K562 (cell line): Measurements from ENCODE around the gene WASF2. TPM values are rescaled to one million over a fixed set of nuclear protein-coding genes. Genes with fewer than 3 reads are reported as not detected.

ENCODE experiments used
- ATAC-seq: fragments of 200-7000 bp; cut with Tn5 transposase; 3 replicates; pipeline ENCODE4 v1.9.1; 2020; ENCODE audit warnings: moderate library complexity
- BruUV-seq: library from RNA; stranded (reverse); fragments of 400-500 nt; replicated peaks from 2 replicates; lab custom pipeline; 2021; lab: Mats Ljungman, UMichigan
- CTCF ChIA-PET: fragments of 300-600 bp; formaldehyde crosslinking; extraction: SDS; loops from one replicate; lab custom pipeline; 2021; ENCODE audit warnings: low intra/inter-chr PET ratio; lab: Yijun Ruan, JAX
- POLR2A ChIA-PET: fragments of 300-600, 350-650 bp; sonication (Branson Sonifier 250); formaldehyde crosslinking; extraction: SDS; loops from one replicate; lab custom pipeline; 2021; ENCODE audit warnings: antibody characterized with exemption, inconsistent platforms; lab: Yijun Ruan, JAX
- DNase-seq, 4 experiments: peaks; one replicate each; pipeline versions ENCODE4 v3.0.0 to v3.0.0-alpha.2; 2011 to 2018; ENCODE audit warnings: low spot score in 3 of 4, mixed read lengths in 3 of 4; ENCODE audit errors: extremely low read depth in 1 of 4
- FAIRE-seq: peaks from 2 replicates; lab custom pipeline; 2011; peaks lifted over from hg19 to GRCh38; lab: Jason Lieb, UNC
- H2AFZ ChIP-seq: 2 replicates; pipeline ENCODE4 v1.6.0; 2011; ENCODE audit warnings: low read depth, low read length, control low read depth, inconsistent platforms
- H3K27ac ChIP-seq: fragments of 200-600 bp; 3 replicates; pipeline ENCODE4 v1.8.0; 2011; ENCODE audit warnings: low read depth, mild to moderate bottlenecking, control low read depth, inconsistent platforms, low read length, moderate library complexity, mixed read lengths; ENCODE audit errors: extremely low read depth
- H3K27me3 ChIP-seq, 2 experiments: fragments of 300-600 bp in 1 of 2; 2 replicates in 1 of 2; 3 replicates in 1 of 2; pipeline versions ENCODE4 v1.6.0 to v1.8.0; 2011; ENCODE audit warnings: inconsistent platforms in 2 of 2, low read length in 2 of 2, mild to moderate bottlenecking in 1 of 2, mixed read lengths in 1 of 2, moderate library complexity in 1 of 2; ENCODE audit not compliant: control insufficient read depth in 2 of 2, insufficient read depth in 2 of 2
- H3K36me3 ChIP-seq: fragments of 300-600 bp; 3 replicates; pipeline ENCODE4 v1.8.0; 2011; ENCODE audit warnings: mild to moderate bottlenecking, low read length, inconsistent platforms; ENCODE audit not compliant: control insufficient read depth, insufficient read depth
- H3K4me1 ChIP-seq, 2 experiments: fragments of 200-600 bp in 1 of 2; replicated peaks in 1 of 2; 2 replicates in 1 of 2; 3 replicates in 1 of 2; pipeline versions ENCODE4 v1.5.1 to v1.8.0; 2011; ENCODE audit warnings: inconsistent platforms in 2 of 2, low read length in 2 of 2, mild to moderate bottlenecking in 1 of 2, mixed read lengths in 1 of 2, moderate library complexity in 1 of 2; ENCODE audit not compliant: control insufficient read depth in 2 of 2, insufficient read depth in 2 of 2
- H3K4me2 ChIP-seq: 2 replicates; pipeline ENCODE4 v1.6.1; 2011; ENCODE audit warnings: low read length, control low read depth, inconsistent platforms, mixed read lengths; ENCODE audit not compliant: insufficient read depth
- H3K4me3 ChIP-seq: fragments of 200-600 bp; sonication (generic), shearing (Covaris generic); 2 replicates; pipeline ENCODE4 v1.5.1; 2016; ENCODE audit warnings: control low read depth, inconsistent platforms
- H3K79me2 ChIP-seq: fragments of 200-600 bp; 3 replicates; pipeline ENCODE4 v1.8.0; 2011; ENCODE audit warnings: low read length, inconsistent platforms; ENCODE audit not compliant: control insufficient read depth, insufficient read depth
- H3K9ac ChIP-seq, 2 experiments: 2 replicates each; pipeline versions ENCODE4 v1.6.0 to v1.6.1; 2011; ENCODE audit warnings: low read depth in 2 of 2, low read length in 2 of 2, control low read depth in 1 of 2, inconsistent platforms in 1 of 2, mild to moderate bottlenecking in 1 of 2, mixed read lengths in 1 of 2; ENCODE audit not compliant: insufficient read depth in 1 of 2
- H3K9me1 ChIP-seq: one replicate; pipeline ENCODE4 v1.6.0; 2011; ENCODE audit warnings: inconsistent platforms, mild to moderate bottlenecking, low read length, moderate library complexity; ENCODE audit not compliant: control insufficient read depth, insufficient read depth
- H3K9me3 ChIP-seq: replicated peaks from 2 replicates; pipeline ENCODE4 v1.5.1; 2011; ENCODE audit warnings: low read depth, low read length, inconsistent platforms; ENCODE audit not compliant: control insufficient read depth, insufficient read depth
- H4K20me1 ChIP-seq: replicated peaks from 2 replicates; pipeline ENCODE4 v1.6.1; 2011; ENCODE audit warnings: low read length, inconsistent platforms, mixed read lengths; ENCODE audit not compliant: control insufficient read depth, insufficient read depth
- CHD1 ChIP-seq: fragments of 200-600 bp; sonication (generic); IDR thresholded peaks from one replicate; pipeline ENCODE4 v1.6.1; 2012; ENCODE audit warnings: mild to moderate bottlenecking, moderate library complexity, low read length, inconsistent platforms
- LARP7 ChIP-seq: fragments of 450-650 bp; IDR thresholded peaks from 2 replicates; pipeline ENCODE4 v1.6.1; 2016
- RBM22 ChIP-seq: fragments of 200-400 bp; formaldehyde crosslinking; IDR thresholded peaks from 2 replicates; pipeline ENCODE4 v1.6.1; 2018; ENCODE audit warnings: low read length, low read depth; ENCODE audit not compliant: poor library complexity, severe bottlenecking
- SMARCA5 ChIP-seq: fragments of 450-650 bp; IDR thresholded peaks from 2 replicates; pipeline ENCODE4 v1.6.1; 2016
- SMC3 ChIP-seq: conservative IDR thresholded peaks from 2 replicates; pipeline ENCODE4 v1.6.1; 2011; ENCODE audit warnings: low read depth, low read length, improper control_type of control experiment; ENCODE audit not compliant: insufficient read depth
- ZNF263 ChIP-seq: sonication (generic); formaldehyde crosslinking; IDR thresholded peaks from 2 replicates; pipeline ENCODE4 v1.8.0; 2022; ENCODE audit warnings: mild to moderate bottlenecking, missing genetic modification reagents, borderline replicate concordance
- WGBS: fragments of 100-300 bp; shearing (Covaris generic); methylation state at CpG from one replicate; pipeline ENCODE4 v1.1.6; 2016; ENCODE audit warnings: low coverage, mixed read lengths; ENCODE audit not compliant: insufficient coverage; ENCODE audit errors: missing lambda C conversion rate; 5-methylcytosine and 5-hydroxymethylcytosine counted together
- in situ Hi-C: fragments of 300-500 bp; cut with MboI; formaldehyde crosslinking; loops from 4 replicates; pipeline ENCODE4 v1.15.0; 2018; ENCODE audit warnings: inconsistent platforms, mixed read lengths
- intact Hi-C: fragments of 100-400 bp; cut with micrococcal nuclease; formaldehyde crosslinking; loops from 2 replicates; pipeline ENCODE4 v1.14.2; 2022
- polyA plus RNA-seq, 8 experiments: library from polyadenylated mRNA; depleted of rRNA in 4 of 8; stranded (reverse) in 5 of 8; unstranded in 3 of 8; fragments of >200 nt; fragmentation: Nextera tagmentation in 2 of 8; fragmentation: Illumina TruSeq in 1 of 8; extraction: Ambion mirVana in 2 of 8; extraction: Trizol in 1 of 8; gene quantifications; 2 replicates each; pipeline versions ENCODE4 v1.2.1 to v1.2.3, GENCODE V29; 2011 to 2014; ENCODE audit warnings: inconsistent platforms in 1 of 8, missing spikeins in 1 of 8
- total RNA-seq, 7 experiments: library from RNA; depleted of rRNA in 6 of 7; stranded (reverse); fragments of >200 nt in 6 of 7; fragmentation: Illumina TruSeq in 2 of 7; extraction: Trizol in 2 of 7; gene quantifications; 2 replicates each; pipeline versions ENCODE4 v1.2.1 to v1.2.3, GENCODE V29; 2011 to 2021; ENCODE audit warnings: low replicate concordance in 1 of 7
- TF ChIP-seq, protein P1 (sequence below): fragments of 250-450 bp; sonication (Bioruptor Pico); IDR thresholded peaks from 2 replicates; pipeline ENCODE4 v1.4.0; 2020; ENCODE audit warnings: mild to moderate bottlenecking, moderate library complexity

WASF2 gene
- total and polyA plus RNA-seq, 9 of the 15 experiments (the other 6 are each of a cell fraction or from before 2014, with no cell fraction given), result 8.2 to 163 (median 31.2) TPM

DNA sequence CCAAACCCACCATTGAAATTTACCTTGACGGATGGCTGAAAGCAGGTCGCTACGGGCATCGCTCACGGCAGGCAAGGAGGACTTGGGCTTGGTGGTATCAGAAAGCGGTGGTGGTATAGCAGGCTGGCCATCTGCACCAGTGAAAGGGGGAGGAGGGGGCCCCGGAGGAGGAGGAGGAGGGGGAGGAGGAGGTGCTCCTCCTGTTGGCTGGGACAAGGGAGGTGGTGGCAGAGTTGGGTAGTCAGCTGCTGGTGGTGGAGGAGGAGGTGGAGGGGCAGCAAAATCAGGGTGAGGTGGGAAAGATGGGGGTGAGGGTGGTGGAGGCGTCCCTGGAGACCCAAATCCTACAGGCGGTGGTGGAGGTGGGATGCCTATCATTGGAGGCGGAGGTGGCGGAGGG, 80.3 kb downstream of the WASF2 start:
- peaks cover 0 to 5% of the 10 kb centered on the region in 2 experiments; a peak in 1 of 5 replicates for H3K4me1 ChIP-seq
- no peak overlapping the region for H2AFZ ChIP-seq
- no peak for TF ChIP-seq SMARCA5
- peak; percentile 86 for TF ChIP-seq ZNF263 (CRISPR knock-in tag)
- peak; percentile 18 for TF ChIP-seq RBM22
- no peak for TF ChIP-seq LARP7
- no peaks in the 10 kb centered on the region for H3K9me3 ChIP-seq
- no peak overlapping the region for H3K27ac ChIP-seq
- ChIA-PET POLR2A (interaction anchor here (0.7 to 3.3 kb wide), 2 partner anchors 8 to 11 kb away, joined by 3 to 23 read pairs; no protein-coding TSS in a partner anchor), CTCF (no interaction called here)
- FAIRE-seq (no peak), DNase-seq (no peak), ATAC-seq (no peak)
- BruUV-seq, result no TSS peak
- intact Hi-C loops (no loop called here), in situ Hi-C loops (no loop called here)
- no peaks in the 10 kb centered on the region for H4K20me1 ChIP-seq
- H3K36me3 ChIP-seq, result peaks cover 85% of the 10 kb centered on the region
- H3K4me2 ChIP-seq, result no peak overlapping the region
- H3K27me3 ChIP-seq, result no peaks in the 10 kb centered on the region
- H3K79me2 ChIP-seq, result no peaks in the 10 kb centered on the region
- H3K9ac ChIP-seq, result no peak overlapping the region
- WGBS, result 93% methylated on average over 9 of the region's 11 CpGs
- H3K9me1 ChIP-seq, result peaks cover 3% of the 10 kb centered on the region
- no peak overlapping the region for H3K4me3 ChIP-seq

DNA sequence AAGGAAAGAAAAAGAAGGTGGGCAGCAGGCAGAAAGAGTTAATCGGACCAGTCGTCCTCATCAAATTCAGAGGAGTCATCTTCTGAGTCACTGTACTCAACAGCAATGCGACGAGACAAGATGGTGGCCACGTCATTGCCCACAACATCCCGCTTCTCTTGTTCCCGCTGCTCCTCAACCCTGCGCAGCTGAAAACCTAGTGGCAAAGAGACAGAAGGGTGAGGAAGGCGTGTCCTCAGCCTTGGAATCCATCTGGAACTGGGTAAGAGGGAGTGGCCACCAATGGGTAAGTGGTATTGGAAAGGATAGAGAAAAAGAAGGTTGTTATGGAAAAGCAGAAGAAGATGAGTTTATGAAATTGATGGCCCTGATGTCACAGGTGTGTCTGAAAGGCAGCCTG, 81.8 kb downstream of the WASF2 start:
- no peaks in the 10 kb centered on the region for H3K79me2 ChIP-seq
- no peak overlapping the region for H3K27ac ChIP-seq
- intact Hi-C loops, result no loop called here
- H3K9me1 ChIP-seq, result peaks cover 3% of the 10 kb centered on the region
- no peak overlapping the region for H3K4me2 ChIP-seq
- in situ Hi-C loops, result no loop called here
- H3K4me3 ChIP-seq, result no peak overlapping the region
- 86% methylated on average over 9 of the region's 9 CpGs for WGBS
- ATAC-seq (no peak), DNase-seq (no peak), FAIRE-seq (no peak)
- no peaks in the 10 kb centered on the region for H3K9me3 ChIP-seq
- no peaks in the 10 kb centered on the region for H3K27me3 ChIP-seq
- no peak overlapping the region for H2AFZ ChIP-seq
- CTCF ChIA-PET, result no interaction called here
- H3K4me1 ChIP-seq, result peaks cover 0 to 10% of the 10 kb centered on the region in 2 experiments; a peak in 2 of 5 replicates
- no peaks in the 10 kb centered on the region for H4K20me1 ChIP-seq
- TF ChIP-seq, protein P1, sequence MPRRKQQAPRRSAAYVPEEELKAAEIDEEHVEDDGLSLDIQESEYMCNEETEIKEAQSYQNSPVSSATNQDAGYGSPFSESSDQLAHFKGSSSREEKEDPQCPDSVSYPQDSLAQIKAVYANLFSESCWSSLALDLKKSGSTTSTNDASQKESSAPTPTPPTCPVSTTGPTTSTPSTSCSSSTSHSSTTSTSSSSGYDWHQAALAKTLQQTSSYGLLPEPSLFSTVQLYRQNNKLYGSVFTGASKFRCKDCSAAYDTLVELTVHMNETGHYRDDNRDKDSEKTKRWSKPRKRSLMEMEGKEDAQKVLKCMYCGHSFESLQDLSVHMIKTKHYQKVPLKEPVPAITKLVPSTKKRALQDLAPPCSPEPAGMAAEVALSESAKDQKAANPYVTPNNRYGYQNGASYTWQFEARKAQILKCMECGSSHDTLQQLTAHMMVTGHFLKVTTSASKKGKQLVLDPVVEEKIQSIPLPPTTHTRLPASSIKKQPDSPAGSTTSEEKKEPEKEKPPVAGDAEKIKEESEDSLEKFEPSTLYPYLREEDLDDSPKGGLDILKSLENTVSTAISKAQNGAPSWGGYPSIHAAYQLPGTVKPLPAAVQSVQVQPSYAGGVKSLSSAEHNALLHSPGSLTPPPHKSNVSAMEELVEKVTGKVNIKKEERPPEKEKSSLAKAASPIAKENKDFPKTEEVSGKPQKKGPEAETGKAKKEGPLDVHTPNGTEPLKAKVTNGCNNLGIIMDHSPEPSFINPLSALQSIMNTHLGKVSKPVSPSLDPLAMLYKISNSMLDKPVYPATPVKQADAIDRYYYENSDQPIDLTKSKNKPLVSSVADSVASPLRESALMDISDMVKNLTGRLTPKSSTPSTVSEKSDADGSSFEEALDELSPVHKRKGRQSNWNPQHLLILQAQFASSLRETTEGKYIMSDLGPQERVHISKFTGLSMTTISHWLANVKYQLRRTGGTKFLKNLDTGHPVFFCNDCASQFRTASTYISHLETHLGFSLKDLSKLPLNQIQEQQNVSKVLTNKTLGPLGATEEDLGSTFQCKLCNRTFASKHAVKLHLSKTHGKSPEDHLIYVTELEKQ (CRISPR knock-in tag), result no peak
- no peak for TF ChIP-seq CHD1
- no peak for TF ChIP-seq SMC3
- POLR2A ChIA-PET, result interaction anchor here (1.1 kb wide), 1 partner anchor 8 kb away, joined by 3 read pairs; no protein-coding TSS in a partner anchor
- H3K9ac ChIP-seq, result no peak overlapping the region
- BruUV-seq, result no TSS peak
- peaks cover 79% of the 10 kb centered on the region for H3K36me3 ChIP-seq
